Upper lobe of left lung (tissue), 6 donors: ENCODE measurements around the gene TMC3. TPM values are rescaled to one million over a fixed set of nuclear protein-coding genes. Genes with fewer than 3 reads are reported as not detected.

Experiments used
- ATAC-seq, 2 donors: fragments of 200-7000 bp; cut with Tn5 transposase; one replicate each; pipeline ENCODE4 v1.9.1; 2022; ENCODE audit warnings: mild to moderate bottlenecking in 2 of 2, moderate library complexity in 2 of 2; ENCODE audit not compliant: low FRiP score in 2 of 2
- DNase-seq, 2 donors: peaks; one replicate each; pipeline ENCODE4 v3.0.0-alpha.2; 2019 to 2020
- H3K27ac ChIP-seq, 4 donors: fragments of 200-600 bp; sonication (generic); one replicate each; pipeline ENCODE4 v1.5.1; 2016 to 2019
- H3K27me3 ChIP-seq, 4 donors: fragments of 200-600 bp; sonication (generic); one replicate each; pipeline ENCODE4 v1.5.1; 2017 to 2019
- H3K36me3 ChIP-seq, 4 donors: fragments of 200-600 bp; sonication (generic); one replicate each; pipeline ENCODE4 v1.5.1; 2016 to 2019
- H3K4me1 ChIP-seq, 4 donors: fragments of 200-600 bp; sonication (generic); one replicate each; pipeline ENCODE4 v1.5.1; 2018 to 2019
- H3K4me3 ChIP-seq, 4 donors: fragments of 200-600 bp; sonication (generic); one replicate each; pipeline ENCODE4 v1.5.1; 2017 to 2019; ENCODE audit warnings: mild to moderate bottlenecking in 2 of 4, moderate library complexity in 1 of 4
- H3K9me3 ChIP-seq, 4 donors: fragments of 200-600 bp; sonication (generic); one replicate each; pipeline ENCODE4 v1.5.1; 2018 to 2019
- CTCF ChIP-seq, 6 experiments: fragments of 450-650 bp in 4 of 6; fragments of 200-600 bp in 2 of 6; sonication (generic) in 2 of 6; IDR thresholded peaks; one replicate each; pipeline ENCODE4 v1.5.1; 2016 to 2019; ENCODE audit warnings: antibody characterized with exemption in 6 of 6
- EP300 ChIP-seq, 4 donors: sonication (generic); formaldehyde crosslinking; IDR thresholded peaks; one replicate each; pipeline ENCODE4 v1.5.1; 2017; ENCODE audit warnings: antibody characterized with exemption in 4 of 4, control low read depth in 2 of 4
- POLR2A ChIP-seq, 4 donors: fragments of 450-650 bp; IDR thresholded peaks; one replicate each; pipeline ENCODE4 v1.5.1; 2016 to 2017; ENCODE audit warnings: antibody characterized with exemption in 4 of 4, mild to moderate bottlenecking in 2 of 4
- POLR2AphosphoS5 ChIP-seq, 2 donors: sonication (generic); formaldehyde crosslinking; IDR thresholded peaks; one replicate each; pipeline ENCODE4 v1.5.1; 2017; ENCODE audit warnings: antibody characterized with exemption in 2 of 2
- WGBS, 2 donors: methylation state at CpG; one replicate each; pipeline ENCODE4 v1.1.5; 2017 to 2018; 5-methylcytosine and 5-hydroxymethylcytosine counted together
- total RNA-seq, 6 donors: library from RNA; depleted of rRNA in 4 of 6; stranded (reverse); fragments of >200 nt in 4 of 6; gene quantifications; one replicate each; pipeline versions ENCODE4 v1.1.0 to v1.2.1, GENCODE V29; 2016 to 2021
- donor health status: DM: no; HTN: no; CAD: no; lungs with moderate emphysema.
- donor health status: DM: no; HTN: yes; CAD: no; lungs with severe emphysema.

The TMC3 gene
- total RNA-seq, 6 donors from 2014 or later, result not detected

- H3K27ac ChIP-seq, result no peak overlapping the region
- H3K9me3 ChIP-seq, result no peaks in the 10 kb centered on the region
- 62 to 83% methylated on average over 3 of the region's 3 CpGs for WGBS, 2 donors
- no peaks in the 10 kb centered on the region for H3K4me1 ChIP-seq
- H3K27me3 ChIP-seq, result no peaks in the 10 kb centered on the region
- DNase-seq (no peak), ATAC-seq (no peak)
- no peaks in the 10 kb centered on the region for H3K36me3 ChIP-seq
- no peak overlapping the region for H3K4me3 ChIP-seq
- TF ChIP-seq CTCF (IDR thresholded peaks at IDR 0.05), result no peak
- TF ChIP-seq POLR2A (IDR thresholded peaks at IDR 0.05), result no peak
- TF ChIP-seq EP300 (IDR thresholded peaks at IDR 0.05), result no peak
- no peak for TF ChIP-seq POLR2AphosphoS5 (IDR thresholded peaks at IDR 0.05)
Observed at GRCh38 chr15:81372575-81372974, 1.4 kb downstream of the TMC3 start.

DNA sequence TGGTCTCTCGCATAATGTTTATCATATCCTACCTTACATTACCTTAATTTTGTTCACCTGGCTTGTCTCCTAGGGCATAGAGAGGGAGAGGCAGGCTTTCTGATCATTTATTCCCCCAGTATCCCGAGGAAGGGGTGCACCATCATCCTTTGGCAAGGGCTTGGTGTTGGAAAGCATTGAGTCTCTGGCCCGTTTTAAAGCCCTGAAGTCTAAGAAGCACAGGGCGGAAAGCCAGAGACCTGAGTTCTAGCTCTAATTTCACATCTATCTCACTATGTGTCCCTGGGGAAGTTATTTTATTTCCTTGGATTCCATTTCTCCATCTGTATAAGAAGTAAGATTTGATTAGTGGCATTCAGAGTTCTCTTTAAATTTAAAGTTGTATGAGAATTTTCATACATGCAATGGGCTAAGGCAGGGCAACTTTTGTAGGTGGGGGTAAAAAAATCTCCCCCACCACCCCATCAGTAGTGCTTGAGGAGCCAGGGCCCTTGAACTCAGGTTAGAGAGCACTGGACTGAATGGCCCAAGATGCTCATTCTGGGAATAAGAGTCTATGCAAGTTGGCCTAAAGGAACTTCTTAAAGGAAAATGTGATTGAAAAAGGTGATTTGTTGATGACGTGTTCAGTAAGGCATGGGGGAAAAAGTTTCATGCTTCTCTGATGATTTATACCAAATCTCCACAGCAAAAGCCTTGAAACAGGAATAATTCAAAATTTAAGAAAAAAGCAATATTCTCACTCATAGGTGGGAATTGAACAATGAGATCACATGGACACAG is 10.1 kb downstream of the TMC3 start:
- 83 to 90% methylated on average over 5 of the region's 5 CpGs for WGBS, 2 donors

DNA sequence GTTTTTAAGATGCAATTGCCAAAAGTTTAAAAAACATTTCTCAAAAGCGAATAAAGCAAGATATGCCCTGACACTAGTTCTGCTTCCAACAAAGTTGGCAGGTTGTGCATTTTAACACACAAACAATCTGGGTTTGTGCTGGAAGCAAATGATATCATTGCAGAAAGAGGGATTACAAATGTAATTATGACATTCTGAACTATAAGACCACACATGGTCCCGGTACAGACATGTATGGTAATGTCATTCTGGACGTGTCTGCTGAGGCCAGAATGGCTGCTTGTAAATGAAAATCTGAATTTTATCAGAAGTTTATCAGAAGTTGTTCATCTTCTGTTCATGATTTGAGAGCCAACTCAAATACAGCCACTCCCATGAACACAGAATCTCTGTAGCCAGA is 10.7 kb downstream of the TMC3 start:
- Histone ChIP-seq H3K4me3 (no peak overlapping the region), H3K9me3 (no peaks in the 10 kb centered on the region), H3K4me1 (no peaks in the 10 kb centered on the region), H3K36me3 (no peaks in the 10 kb centered on the region), H3K27me3 (no peaks in the 10 kb centered on the region), H3K27ac (no peak overlapping the region)
- ATAC-seq (peak in 1 of 2 donors; percentile 76), DNase-seq (no peak)
- TF ChIP-seq CTCF (IDR thresholded peaks at IDR 0.05) (no peak), EP300 (IDR thresholded peaks at IDR 0.05) (no peak), POLR2A (IDR thresholded peaks at IDR 0.05) (no peak), POLR2AphosphoS5 (IDR thresholded peaks at IDR 0.05) (no peak)
- WGBS, 2 donors, result 82 to 91% methylated on average over 3 of the region's 3 CpGs

More for the DNA sequence above, 10.1 kb downstream of the TMC3 start:
- H3K27ac ChIP-seq, result no peak overlapping the region
- TF ChIP-seq POLR2AphosphoS5 (IDR thresholded peaks at IDR 0.05) (no peak), EP300 (IDR thresholded peaks at IDR 0.05) (no peak), CTCF (IDR thresholded peaks at IDR 0.05) (no peak), POLR2A (IDR thresholded peaks at IDR 0.05) (no peak)
- H3K9me3 ChIP-seq, result no peaks in the 10 kb centered on the region
- no peaks in the 10 kb centered on the region for H3K36me3 ChIP-seq
- H3K27me3 ChIP-seq, result no peaks in the 10 kb centered on the region
- no peak overlapping the region for H3K4me3 ChIP-seq
- no peaks in the 10 kb centered on the region for H3K4me1 ChIP-seq
- DNase-seq, result no peak
- peak in 1 of 2 donors; percentile 55 for ATAC-seq

DNA sequence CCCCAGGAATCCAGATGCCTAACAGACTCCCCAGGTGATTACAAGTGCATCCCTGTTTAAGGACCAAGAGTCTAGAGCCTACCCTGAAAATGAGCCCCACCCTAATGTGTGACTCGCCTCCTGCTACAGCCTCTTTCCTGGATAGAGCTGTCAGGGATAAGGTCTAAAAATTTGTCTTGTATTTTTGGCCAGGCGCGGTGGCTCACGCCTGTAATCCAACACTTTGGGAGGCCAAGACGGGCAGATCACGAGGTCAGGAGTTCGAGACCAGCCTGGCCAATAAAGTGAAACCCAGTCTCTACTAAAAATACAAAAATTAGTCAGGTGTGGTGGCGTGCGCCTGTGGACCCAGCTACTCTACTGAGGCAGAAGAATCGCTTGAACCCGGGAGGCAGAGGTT is 11.2 kb downstream of the TMC3 start:
- Histone ChIP-seq H3K4me1 (no peaks in the 10 kb centered on the region), H3K27ac (no peak overlapping the region), H3K9me3 (no peaks in the 10 kb centered on the region), H3K36me3 (no peaks in the 10 kb centered on the region), H3K27me3 (no peaks in the 10 kb centered on the region), H3K4me3 (no peak overlapping the region)
- TF ChIP-seq POLR2A (IDR thresholded peaks at IDR 0.05) (no peak), POLR2AphosphoS5 (IDR thresholded peaks at IDR 0.05) (no peak), EP300 (IDR thresholded peaks at IDR 0.05) (no peak), CTCF (IDR thresholded peaks at IDR 0.05) (no peak)
- peak in 1 of 2 donors; percentile 44 for ATAC-seq
- WGBS, 2 donors, result 91 to 95% methylated on average over 11 of the region's 11 CpGs
- no peak for DNase-seq

DNA sequence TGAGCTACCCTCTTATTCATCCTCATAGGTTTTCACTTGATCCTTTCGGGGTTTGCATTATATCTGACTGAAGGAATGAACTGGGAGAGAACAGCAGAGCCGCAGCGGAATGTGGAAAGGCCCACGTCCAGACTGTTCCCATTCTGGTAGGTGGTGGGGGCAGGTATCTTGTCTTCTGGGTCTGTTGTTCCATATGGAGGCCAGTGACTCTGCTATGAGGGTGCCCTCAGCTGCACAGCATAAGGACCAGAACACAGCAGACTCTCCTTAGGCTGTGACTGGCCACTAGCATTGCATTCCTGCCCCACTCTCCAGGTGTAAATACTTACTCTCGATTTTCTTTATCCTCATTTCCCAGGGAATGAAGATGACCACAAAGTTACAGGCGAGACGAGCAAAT is 12.1 kb downstream of the TMC3 start:
- H3K27ac ChIP-seq, result no peak overlapping the region
- no peak for TF ChIP-seq EP300 (IDR thresholded peaks at IDR 0.05)
- ATAC-seq (no peak), DNase-seq (no peak)
- no peaks in the 10 kb centered on the region for H3K9me3 ChIP-seq
- H3K4me3 ChIP-seq, result no peak overlapping the region
- WGBS, 2 donors, result 92 to 93% methylated on average over 7 of the region's 7 CpGs
- H3K4me1 ChIP-seq, result no peaks in the 10 kb centered on the region
- no peaks in the 10 kb centered on the region for H3K27me3 ChIP-seq
- no peaks in the 10 kb centered on the region for H3K36me3 ChIP-seq
